ENCODE results near the gene SLC22A14. TPM values are rescaled to one million over a fixed set of nuclear protein-coding genes. Genes with fewer than 3 reads are reported as not detected.

Gene SLC22A14
- total and polyA plus RNA-seq, 10 of the 15 experiments (the other 5 are each of a cell fraction or from before 2014, with no cell fraction given), result not detected

- Histone ChIP-seq H3K4me3 (no peak overlapping the region), H3K9ac (ENCODE audit: control insufficient read depth, insufficient read depth, low read length) (no peak overlapping the region; the same call in 1 of the 2 replicates), H3K27ac (ENCODE audit: control insufficient read depth, insufficient read depth) (no peak overlapping the region), H3K4me2 (ENCODE audit: control insufficient read depth, insufficient read depth) (peak overlapping the region; percentile 86), H4K20me1 (ENCODE audit: control insufficient read depth, insufficient read depth) (no peaks in the 10 kb centered on the region), H3K4me1 (ENCODE audit: control insufficient read depth, insufficient read depth, low read length) (no peaks in the 10 kb centered on the region; the same call in 1 of the 2 replicates), H3K9me3 (replicated peaks; ENCODE audit: control insufficient read depth, insufficient read depth, low read length) (no peaks in the 10 kb centered on the region), H2AFZ (ENCODE audit: control insufficient read depth, low read depth, low read length) (peak overlapping the region; percentile 89), H3K79me2 (ENCODE audit: control insufficient read depth, insufficient read depth, low read length) (no peaks in the 10 kb centered on the region; the same call in 1 of the 2 replicates), H3K36me3 (ENCODE audit: control insufficient read depth in 2 of 2, insufficient read depth in 2 of 2, low read length in 1 of 2) (no peaks in the 10 kb centered on the region; a peak in 1 of 4 replicates), H3K27me3 (replicated peaks in 1 of 2; ENCODE audit: control insufficient read depth in 2 of 2, insufficient read depth in 2 of 2, low read length in 1 of 2) (no peaks in the 10 kb centered on the region)
- WGBS (ENCODE audit: insufficient coverage, insufficient replicate concordance, low lambda C conversion rate, missing lambda C conversion rate), result 39% methylated on average over 10 of the region's 10 CpGs
- no TSS peak for BruUV-seq (replicated peaks)
- in situ Hi-C loops (cut with MboI), result loop anchor here (5.0 kb wide), 1 partner anchor 136 kb away; no protein-coding TSS in a partner anchor
- POLR2A ChIA-PET, result interaction anchor here (0.8 to 1.3 kb wide), 3 partner anchors 208 to 214 kb away, joined by 3 read pairs; partner anchors contain the start of genes ACAA1 and MYD88
- SMC1A ChIA-PET (ENCODE audit: uncharacterized antibody, unreplicated experiment), result interaction anchor here (0.8 to 4.6 kb wide), 7 partner anchors 56 to 181 kb away, joined by 3 to 30 read pairs (median 5); partner anchors contain the start of genes EXOG and OXSR1
- DNase-seq (ENCODE audit: low read depth, low spot score) (no peak), ATAC-seq (peak; percentile 49; the same call in 2 of the 3 replicates), FAIRE-seq (no peak)
- CTCF ChIA-PET, result interaction anchor here (0.6 to 4.0 kb wide), 29 partner anchors 9 to 371 kb away, joined by 3 to 55 read pairs (median 5); partner anchors contain the start of gene EXOG
- intact Hi-C loops (cut with micrococcal nuclease; ENCODE audit: unreplicated experiment), result loop anchor here (1.0 to 5.0 kb wide), 2 partner anchors 133 to 229 kb away; no protein-coding TSS in a partner anchor
- RAD21 ChIA-PET (ENCODE audit: unreplicated experiment), result interaction anchor here (0.8 to 2.4 kb wide), 8 partner anchors 109 to 349 kb away, joined by 3 to 18 read pairs (median 4); partner anchors contain the start of genes ACAA1, EXOG and OXSR1
- TF ChIP-seq PBX3 (IDR thresholded peaks at IDR 0.05; ENCODE audit: insufficient replicate concordance, low read depth, low read length) (no peak), SP1 (IDR thresholded peaks at IDR 0.05; ENCODE audit: low read depth, low read length) (no peak), HCFC1 (IDR thresholded peaks at IDR 0.05; ENCODE audit: low read length) (no peak), IRF3 (IDR thresholded peaks at IDR 0.05) (no peak), PRDM15 (CRISPR knock-in tag; IDR thresholded peaks at IDR 0.05) (no peak), SREBF2 (IDR thresholded peaks at IDR 0.05; ENCODE audit: low read length) (no peak), ETV6 (conservative IDR thresholded peaks at IDR 0.05 in 1 of 2, IDR thresholded peaks at IDR 0.05 in 1 of 2; ENCODE audit: borderline replicate concordance in 1 of 2, low read depth in 1 of 2) (no peak), PML (IDR thresholded peaks at IDR 0.05; ENCODE audit: low read length) (no peak)
- TF ChIP-seq, protein P1, sequence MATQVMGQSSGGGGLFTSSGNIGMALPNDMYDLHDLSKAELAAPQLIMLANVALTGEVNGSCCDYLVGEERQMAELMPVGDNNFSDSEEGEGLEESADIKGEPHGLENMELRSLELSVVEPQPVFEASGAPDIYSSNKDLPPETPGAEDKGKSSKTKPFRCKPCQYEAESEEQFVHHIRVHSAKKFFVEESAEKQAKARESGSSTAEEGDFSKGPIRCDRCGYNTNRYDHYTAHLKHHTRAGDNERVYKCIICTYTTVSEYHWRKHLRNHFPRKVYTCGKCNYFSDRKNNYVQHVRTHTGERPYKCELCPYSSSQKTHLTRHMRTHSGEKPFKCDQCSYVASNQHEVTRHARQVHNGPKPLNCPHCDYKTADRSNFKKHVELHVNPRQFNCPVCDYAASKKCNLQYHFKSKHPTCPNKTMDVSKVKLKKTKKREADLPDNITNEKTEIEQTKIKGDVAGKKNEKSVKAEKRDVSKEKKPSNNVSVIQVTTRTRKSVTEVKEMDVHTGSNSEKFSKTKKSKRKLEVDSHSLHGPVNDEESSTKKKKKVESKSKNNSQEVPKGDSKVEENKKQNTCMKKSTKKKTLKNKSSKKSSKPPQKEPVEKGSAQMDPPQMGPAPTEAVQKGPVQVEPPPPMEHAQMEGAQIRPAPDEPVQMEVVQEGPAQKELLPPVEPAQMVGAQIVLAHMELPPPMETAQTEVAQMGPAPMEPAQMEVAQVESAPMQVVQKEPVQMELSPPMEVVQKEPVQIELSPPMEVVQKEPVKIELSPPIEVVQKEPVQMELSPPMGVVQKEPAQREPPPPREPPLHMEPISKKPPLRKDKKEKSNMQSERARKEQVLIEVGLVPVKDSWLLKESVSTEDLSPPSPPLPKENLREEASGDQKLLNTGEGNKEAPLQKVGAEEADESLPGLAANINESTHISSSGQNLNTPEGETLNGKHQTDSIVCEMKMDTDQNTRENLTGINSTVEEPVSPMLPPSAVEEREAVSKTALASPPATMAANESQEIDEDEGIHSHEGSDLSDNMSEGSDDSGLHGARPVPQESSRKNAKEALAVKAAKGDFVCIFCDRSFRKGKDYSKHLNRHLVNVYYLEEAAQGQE (IDR thresholded peaks at IDR 0.05; ENCODE audit: low read depth, low read length), result no peak
- TF ChIP-seq, protein P2, sequence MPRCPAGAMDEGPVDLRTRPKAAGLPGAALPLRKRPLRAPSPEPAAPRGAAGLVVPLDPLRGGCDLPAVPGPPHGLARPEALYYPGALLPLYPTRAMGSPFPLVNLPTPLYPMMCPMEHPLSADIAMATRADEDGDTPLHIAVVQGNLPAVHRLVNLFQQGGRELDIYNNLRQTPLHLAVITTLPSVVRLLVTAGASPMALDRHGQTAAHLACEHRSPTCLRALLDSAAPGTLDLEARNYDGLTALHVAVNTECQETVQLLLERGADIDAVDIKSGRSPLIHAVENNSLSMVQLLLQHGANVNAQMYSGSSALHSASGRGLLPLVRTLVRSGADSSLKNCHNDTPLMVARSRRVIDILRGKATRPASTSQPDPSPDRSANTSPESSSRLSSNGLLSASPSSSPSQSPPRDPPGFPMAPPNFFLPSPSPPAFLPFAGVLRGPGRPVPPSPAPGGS (IDR thresholded peaks at IDR 0.05; ENCODE audit: borderline replicate concordance, insufficient read depth, low read depth, low read length, poor library complexity, severe bottlenecking), result no peak
Observed at GRCh38 chr3:38345879-38346586, 63.9 kb downstream of the SLC22A14 start.
